ENCODE measurements around the gene KRT8. TPM values are rescaled to one million over a fixed set of nuclear protein-coding genes. Genes with fewer than 3 reads are reported as not detected.
"Not testable (repeated sequence)": the region's sequence is repeated elsewhere in the genome, so short reads cannot be mapped to it uniquely, and the experiment has no call there.

The KRT8 gene
- total RNA-seq, 1 experiment from 2014 or later = 3.5 TPM

- DNase-seq (ENCODE audit: low read depth) = no peak
Observed at GRCh38 chr12:52901715-52902541, 2.9 kb downstream of the KRT8 start.

GRCh38 chr12:52900896-52901714 lies 3.8 kb downstream of the KRT8 start:
- DNase-seq (ENCODE audit: low read depth) = no peak

- no peak for DNase-seq (ENCODE audit: low read depth)
Observed at GRCh38 chr12:52900166-52900895, 4.5 kb downstream of the KRT8 start.

- no peak for DNase-seq (ENCODE audit: low read depth)
Observed at GRCh38 chr12:52899338-52900035, 5.4 kb downstream of the KRT8 start.

- DNase-seq (ENCODE audit: low read depth) = no peak
Observed at GRCh38 chr12:52896190-52897100, 8.4 kb downstream of the KRT8 start.

GRCh38 chr12:52895726-52896189 lies 9.1 kb downstream of the KRT8 start:
- no peak for DNase-seq (ENCODE audit: low read depth)

- no peak for DNase-seq (ENCODE audit: low read depth)
Observed at GRCh38 chr12:52892974-52893373, 11.9 kb downstream of the KRT8 start.

- no peak for DNase-seq (ENCODE audit: low read depth)
Observed at GRCh38 chr12:52892207-52892852, 12.5 kb downstream of the KRT8 start.

GRCh38 chr12:52891044-52891443 lies 13.8 kb downstream of the KRT8 start:
- no peak for DNase-seq (ENCODE audit: low read depth)

GRCh38 chr12:52890417-52890816 lies 14.5 kb downstream of the KRT8 start:
- DNase-seq (ENCODE audit: low read depth) = no peak

- peak; percentile 45 for DNase-seq (ENCODE audit: low read depth)
Observed at GRCh38 chr12:52884526-52885293, 20.2 kb downstream of the KRT8 start.

- not testable (repeated sequence) for DNase-seq (ENCODE audit: low read depth)
Observed at GRCh38 chr12:52880499-52880898, 24.4 kb downstream of the KRT8 start.

- peak; percentile 82 for DNase-seq (ENCODE audit: low read depth)
Observed at GRCh38 chr12:52879394-52880351, 25.2 kb downstream of the KRT8 start.

- DNase-seq (ENCODE audit: low read depth) = no peak
Observed at GRCh38 chr12:52878507-52879393, 26.1 kb downstream of the KRT8 start.

GRCh38 chr12:52877242-52877641 lies 27.6 kb downstream of the KRT8 start:
- no peak for DNase-seq (ENCODE audit: low read depth)

GRCh38 chr12:52876372-52876771 lies 28.5 kb downstream of the KRT8 start:
- no peak for DNase-seq (ENCODE audit: low read depth)

Measured in RPMI7951 (cell line).